Nephron (organoid): ENCODE data around the gene FAM168A.

Source experiments
- H3K27ac Mint-ChIP-seq, 3 experiments: 2 replicates each; pipeline ENCODE4 v1.8.0; 2020; ENCODE audit warnings: mixed read lengths in 3 of 3, mild to moderate bottlenecking in 2 of 3, moderate library complexity in 1 of 3
- H3K27me3 Mint-ChIP-seq: 2 replicates; pipeline ENCODE4 v1.8.0; 2021; ENCODE audit warnings: low read depth, mild to moderate bottlenecking, moderate library complexity, mixed read lengths
- H3K36me3 Mint-ChIP-seq: 2 replicates; pipeline ENCODE4 v1.8.0; 2020; ENCODE audit warnings: low read depth, mixed read lengths
- H3K4me1 Mint-ChIP-seq: 2 replicates; pipeline ENCODE4 v1.8.0; 2020; ENCODE audit warnings: mixed read lengths
- H3K4me3 Mint-ChIP-seq, 3 experiments: 2 replicates each; pipeline ENCODE4 v1.8.0; 2020; ENCODE audit warnings: mild to moderate bottlenecking in 3 of 3, mixed read lengths in 3 of 3, moderate library complexity in 2 of 3
- H3K9me3 Mint-ChIP-seq: 2 replicates; pipeline ENCODE4 v1.8.0; 2020; ENCODE audit warnings: mixed read lengths
- CTCF ChIP-seq, 3 experiments: fragments of 200-600 bp; sonication (generic); IDR thresholded peaks; one replicate each; pipeline ENCODE4 v1.5.0; 2021; ENCODE audit warnings: antibody characterized with exemption in 3 of 3; ENCODE audit not compliant: unreplicated experiment in 3 of 3

FAM168A gene

GRCh38 chr11:73396251-73396930, 201.5 kb downstream of the FAM168A start:
- H3K9me3 Mint-ChIP-seq, result no peaks in the 10 kb centered on the region
- H3K36me3 Mint-ChIP-seq, result no peaks in the 10 kb centered on the region
- H3K4me3 Mint-ChIP-seq, result no peak overlapping the region
- no peak overlapping the region for H3K27ac Mint-ChIP-seq
- peaks cover 21% of the 10 kb centered on the region for H3K4me1 Mint-ChIP-seq
- peaks cover 3% of the 10 kb centered on the region for H3K27me3 Mint-ChIP-seq
- no peak for TF ChIP-seq CTCF (IDR thresholded peaks at IDR 0.05; ENCODE audit: unreplicated experiment in 3 of 3)

- Mint-ChIP-seq H3K36me3 (no peaks in the 10 kb centered on the region), H3K9me3 (no peaks in the 10 kb centered on the region), H3K27ac (no peak overlapping the region), H3K4me1 (peaks cover 13% of the 10 kb centered on the region), H3K27me3 (peaks cover 3% of the 10 kb centered on the region), H3K4me3 (no peak overlapping the region)
- TF ChIP-seq CTCF (IDR thresholded peaks at IDR 0.05; ENCODE audit: unreplicated experiment in 3 of 3), result no peak
Measured at GRCh38 chr11:73395297-73396208, 202.4 kb downstream of the FAM168A start.

- Mint-ChIP-seq H3K9me3 (no peaks in the 10 kb centered on the region), H3K4me1 (peaks cover 14% of the 10 kb centered on the region)
Measured at GRCh38 chr11:73394416-73395296, 203.3 kb downstream of the FAM168A start.

GRCh38 chr11:73393479-73394415, 204.2 kb downstream of the FAM168A start:
- Mint-ChIP-seq H3K27ac (peak overlapping the region in 2 of 3 experiments; percentile 51 to 54), H3K4me1 (peaks cover 20% of the 10 kb centered on the region), H3K27me3 (peaks cover 7% of the 10 kb centered on the region), H3K36me3 (no peaks in the 10 kb centered on the region), H3K4me3 (no peak overlapping the region), H3K9me3 (no peaks in the 10 kb centered on the region)
- peak; percentile 77 to 83 (median 81) for TF ChIP-seq CTCF (IDR thresholded peaks at IDR 0.05; ENCODE audit: unreplicated experiment in 3 of 3)

More at GRCh38 chr11:73394416-73395296, 203.3 kb downstream of the FAM168A start:
- TF ChIP-seq CTCF (IDR thresholded peaks at IDR 0.05; ENCODE audit: unreplicated experiment in 3 of 3), result no peak
- H3K27ac Mint-ChIP-seq, result no peak overlapping the region
- H3K27me3 Mint-ChIP-seq, result peaks cover 7% of the 10 kb centered on the region
- no peaks in the 10 kb centered on the region for H3K36me3 Mint-ChIP-seq
- H3K4me3 Mint-ChIP-seq, result no peak overlapping the region

GRCh38 chr11:73393011-73393380, 204.9 kb downstream of the FAM168A start:
- no peak for TF ChIP-seq CTCF (IDR thresholded peaks at IDR 0.05; ENCODE audit: unreplicated experiment in 3 of 3)
- peak overlapping the region in 2 of 3 experiments; percentile 51 to 54 for H3K27ac Mint-ChIP-seq
- no peaks in the 10 kb centered on the region for H3K9me3 Mint-ChIP-seq
- no peaks in the 10 kb centered on the region for H3K36me3 Mint-ChIP-seq
- no peak overlapping the region for H3K4me3 Mint-ChIP-seq
- peaks cover 7% of the 10 kb centered on the region for H3K27me3 Mint-ChIP-seq
- peaks cover 25% of the 10 kb centered on the region for H3K4me1 Mint-ChIP-seq
